K562 (cell line): ENCODE results near the gene CPVL. TPM values are rescaled to one million over a fixed set of nuclear protein-coding genes. Genes with fewer than 3 reads are reported as not detected.

Experiments used
- ATAC-seq: fragments of 200-7000 bp; cut with Tn5 transposase; 3 replicates; pipeline ENCODE4 v1.9.1; 2020; ENCODE audit warnings: moderate library complexity
- BruUV-seq: library from RNA; stranded (reverse); fragments of 400-500 nt; replicated peaks from 2 replicates; lab custom pipeline; 2021; lab: Mats Ljungman, UMichigan
- CTCF ChIA-PET: fragments of 300-600 bp; formaldehyde crosslinking; extraction: SDS; loops from one replicate; lab custom pipeline; 2021; ENCODE audit warnings: low intra/inter-chr PET ratio; lab: Yijun Ruan, JAX
- POLR2A ChIA-PET: fragments of 300-600, 350-650 bp; sonication (Branson Sonifier 250); formaldehyde crosslinking; extraction: SDS; loops from one replicate; lab custom pipeline; 2021; ENCODE audit warnings: antibody characterized with exemption, inconsistent platforms; lab: Yijun Ruan, JAX
- DNase-seq, 4 experiments: peaks; one replicate each; pipeline versions ENCODE4 v3.0.0 to v3.0.0-alpha.2; 2011 to 2018; ENCODE audit warnings: low spot score in 3 of 4, mixed read lengths in 3 of 4; ENCODE audit errors: extremely low read depth in 1 of 4
- FAIRE-seq: peaks from 2 replicates; lab custom pipeline; 2011; peaks lifted over from hg19 to GRCh38; lab: Jason Lieb, UNC
- H2AFZ ChIP-seq: 2 replicates; pipeline ENCODE4 v1.6.0; 2011; ENCODE audit warnings: low read depth, low read length, control low read depth, inconsistent platforms
- H3K27ac ChIP-seq: fragments of 200-600 bp; 3 replicates; pipeline ENCODE4 v1.8.0; 2011; ENCODE audit warnings: low read depth, mild to moderate bottlenecking, control low read depth, inconsistent platforms, low read length, moderate library complexity, mixed read lengths; ENCODE audit errors: extremely low read depth
- H3K27me3 ChIP-seq, 2 experiments: fragments of 300-600 bp in 1 of 2; 2 replicates in 1 of 2; 3 replicates in 1 of 2; pipeline versions ENCODE4 v1.6.0 to v1.8.0; 2011; ENCODE audit warnings: inconsistent platforms in 2 of 2, low read length in 2 of 2, mild to moderate bottlenecking in 1 of 2, mixed read lengths in 1 of 2, moderate library complexity in 1 of 2; ENCODE audit not compliant: control insufficient read depth in 2 of 2, insufficient read depth in 2 of 2
- H3K36me3 ChIP-seq: fragments of 300-600 bp; 3 replicates; pipeline ENCODE4 v1.8.0; 2011; ENCODE audit warnings: mild to moderate bottlenecking, low read length, inconsistent platforms; ENCODE audit not compliant: control insufficient read depth, insufficient read depth
- H3K4me1 ChIP-seq, 2 experiments: fragments of 200-600 bp in 1 of 2; replicated peaks in 1 of 2; 2 replicates in 1 of 2; 3 replicates in 1 of 2; pipeline versions ENCODE4 v1.5.1 to v1.8.0; 2011; ENCODE audit warnings: inconsistent platforms in 2 of 2, low read length in 2 of 2, mild to moderate bottlenecking in 1 of 2, mixed read lengths in 1 of 2, moderate library complexity in 1 of 2; ENCODE audit not compliant: control insufficient read depth in 2 of 2, insufficient read depth in 2 of 2
- H3K4me2 ChIP-seq: 2 replicates; pipeline ENCODE4 v1.6.1; 2011; ENCODE audit warnings: low read length, control low read depth, inconsistent platforms, mixed read lengths; ENCODE audit not compliant: insufficient read depth
- H3K4me3 ChIP-seq: fragments of 200-600 bp; sonication (generic), shearing (Covaris generic); 2 replicates; pipeline ENCODE4 v1.5.1; 2016; ENCODE audit warnings: control low read depth, inconsistent platforms
- H3K79me2 ChIP-seq: fragments of 200-600 bp; 3 replicates; pipeline ENCODE4 v1.8.0; 2011; ENCODE audit warnings: low read length, inconsistent platforms; ENCODE audit not compliant: control insufficient read depth, insufficient read depth
- H3K9ac ChIP-seq, 2 experiments: 2 replicates each; pipeline versions ENCODE4 v1.6.0 to v1.6.1; 2011; ENCODE audit warnings: low read depth in 2 of 2, low read length in 2 of 2, control low read depth in 1 of 2, inconsistent platforms in 1 of 2, mild to moderate bottlenecking in 1 of 2, mixed read lengths in 1 of 2; ENCODE audit not compliant: insufficient read depth in 1 of 2
- H3K9me1 ChIP-seq: one replicate; pipeline ENCODE4 v1.6.0; 2011; ENCODE audit warnings: inconsistent platforms, mild to moderate bottlenecking, low read length, moderate library complexity; ENCODE audit not compliant: control insufficient read depth, insufficient read depth
- H3K9me3 ChIP-seq: replicated peaks from 2 replicates; pipeline ENCODE4 v1.5.1; 2011; ENCODE audit warnings: low read depth, low read length, inconsistent platforms; ENCODE audit not compliant: control insufficient read depth, insufficient read depth
- H4K20me1 ChIP-seq: replicated peaks from 2 replicates; pipeline ENCODE4 v1.6.1; 2011; ENCODE audit warnings: low read length, inconsistent platforms, mixed read lengths; ENCODE audit not compliant: control insufficient read depth, insufficient read depth
- CBFA2T2 ChIP-seq: fragments of 450-650 bp; conservative IDR thresholded peaks from 2 replicates; pipeline ENCODE4 v1.6.1; 2017; ENCODE audit warnings: mild to moderate bottlenecking
- CBFA2T3 ChIP-seq: fragments of 450-650 bp; IDR thresholded peaks from 2 replicates; pipeline ENCODE4 v1.6.1; 2017
- GATA2 ChIP-seq: sonication (generic); formaldehyde crosslinking; IDR thresholded peaks from 2 replicates; pipeline ENCODE4 v1.4.0; 2020; ENCODE audit warnings: mild to moderate bottlenecking, missing genetic modification reagents
- HOXB6 ChIP-seq: fragments of 250-450 bp; sonication (Bioruptor Pico); IDR thresholded peaks from 2 replicates; pipeline ENCODE4 v1.5.1; 2022; ENCODE audit warnings: mild to moderate bottlenecking, borderline replicate concordance
- KDM5B ChIP-seq: fragments of 200-600 bp; sonication (generic); IDR thresholded peaks from 2 replicates; pipeline ENCODE4 v1.6.1; 2012; ENCODE audit warnings: low read depth, mild to moderate bottlenecking, moderate library complexity, low read length, control low read depth, inconsistent platforms; ENCODE audit not compliant: insufficient replicate concordance
- MAX ChIP-seq: sonication (generic); formaldehyde crosslinking; IDR thresholded peaks from 2 replicates; pipeline ENCODE4 v1.9.0; 2022; ENCODE audit warnings: mild to moderate bottlenecking, missing genetic modification reagents
- NCOR1 ChIP-seq: fragments of 450-650 bp; IDR thresholded peaks from 2 replicates; pipeline ENCODE4 v1.6.1; 2016; ENCODE audit warnings: mild to moderate bottlenecking, moderate library complexity
- NONO ChIP-seq, 2 experiments: fragments of 200-400 bp in 1 of 2; fragments of 450-650 bp in 1 of 2; formaldehyde crosslinking in 1 of 2; IDR thresholded peaks; 2 replicates each; pipeline ENCODE4 v1.6.1; 2017; ENCODE audit warnings: low read depth in 2 of 2, mild to moderate bottlenecking in 2 of 2, moderate library complexity in 2 of 2, low read length in 1 of 2
- PREB ChIP-seq: sonication (generic); formaldehyde crosslinking; IDR thresholded peaks from 2 replicates; pipeline ENCODE4 v1.8.1; 2023; ENCODE audit warnings: mild to moderate bottlenecking, missing genetic modification reagents
- SMAD3 ChIP-seq: fragments of 450-650 bp; formaldehyde crosslinking; conservative IDR thresholded peaks from 2 replicates; pipeline ENCODE4 v1.4.0; 2020; ENCODE audit warnings: mild to moderate bottlenecking
- STAT5A ChIP-seq: IDR thresholded peaks from 2 replicates; pipeline ENCODE4 v1.6.1; 2012; ENCODE audit warnings: low read length, inconsistent platforms, borderline replicate concordance
- TAL1 ChIP-seq: fragments of 450-650 bp; IDR thresholded peaks from 2 replicates; pipeline ENCODE4 v1.6.1; 2016; ENCODE audit warnings: mild to moderate bottlenecking
- TCF3 ChIP-seq: sonication (generic); formaldehyde crosslinking; IDR thresholded peaks from 2 replicates; pipeline ENCODE4 v1.4.0; 2020; ENCODE audit warnings: mild to moderate bottlenecking, missing genetic modification reagents
- TEAD4 ChIP-seq, 2 experiments: sonication (generic) in 1 of 2; formaldehyde crosslinking in 1 of 2; IDR thresholded peaks; 2 replicates each; pipeline versions ENCODE4 v1.6.1 to v1.8.0; 2012 to 2022; ENCODE audit warnings: borderline replicate concordance in 1 of 2, inconsistent platforms in 1 of 2, low read length in 1 of 2, mild to moderate bottlenecking in 1 of 2, missing genetic modification reagents in 1 of 2
- TRIM28 ChIP-seq: fragments of 450-650 bp; IDR thresholded peaks from 2 replicates; pipeline ENCODE4 v1.6.1; 2017
- ZNF197 ChIP-seq: fragments of 200-800 bp; sonication (Bioruptor generic); IDR thresholded peaks from 2 replicates; pipeline ENCODE4 v1.6.1; 2016; ENCODE audit warnings: low read depth, missing genetic modification characterization, missing compliant biosample characterization
- ZNF253 ChIP-seq: fragments of 250-450 bp; sonication (Bioruptor Pico); conservative IDR thresholded peaks from 2 replicates; pipeline ENCODE4 v1.6.1; 2021; ENCODE audit warnings: mild to moderate bottlenecking
- ZNF311 ChIP-seq: fragments of 250-450 bp; sonication (Bioruptor Pico); IDR thresholded peaks from 2 replicates; pipeline ENCODE4 v1.4.0; 2020; ENCODE audit warnings: mild to moderate bottlenecking, moderate library complexity
- WGBS: fragments of 100-300 bp; shearing (Covaris generic); methylation state at CpG from one replicate; pipeline ENCODE4 v1.1.6; 2016; ENCODE audit warnings: low coverage, mixed read lengths; ENCODE audit not compliant: insufficient coverage; ENCODE audit errors: missing lambda C conversion rate; 5-methylcytosine and 5-hydroxymethylcytosine counted together
- in situ Hi-C: fragments of 300-500 bp; cut with MboI; formaldehyde crosslinking; loops from 4 replicates; pipeline ENCODE4 v1.15.0; 2018; ENCODE audit warnings: inconsistent platforms, mixed read lengths
- intact Hi-C: fragments of 100-400 bp; cut with micrococcal nuclease; formaldehyde crosslinking; loops from 2 replicates; pipeline ENCODE4 v1.14.2; 2022
- polyA plus RNA-seq, 8 experiments: library from polyadenylated mRNA; depleted of rRNA in 4 of 8; stranded (reverse) in 5 of 8; unstranded in 3 of 8; fragments of >200 nt; fragmentation: Nextera tagmentation in 2 of 8; fragmentation: Illumina TruSeq in 1 of 8; extraction: Ambion mirVana in 2 of 8; extraction: Trizol in 1 of 8; gene quantifications; 2 replicates each; pipeline versions ENCODE4 v1.2.1 to v1.2.3, GENCODE V29; 2011 to 2014; ENCODE audit warnings: inconsistent platforms in 1 of 8, missing spikeins in 1 of 8
- total RNA-seq, 7 experiments: library from RNA; depleted of rRNA in 6 of 7; stranded (reverse); fragments of >200 nt in 6 of 7; fragmentation: Illumina TruSeq in 2 of 7; extraction: Trizol in 2 of 7; gene quantifications; 2 replicates each; pipeline versions ENCODE4 v1.2.1 to v1.2.3, GENCODE V29; 2011 to 2021; ENCODE audit warnings: low replicate concordance in 1 of 7
- TF ChIP-seq, protein P1 (sequence below): fragments of 450-650 bp; IDR thresholded peaks from 2 replicates; pipeline ENCODE4 v1.6.1; 2016; ENCODE audit warnings: low read depth, mild to moderate bottlenecking, moderate library complexity
- TF ChIP-seq, protein P2 (sequence below): fragments of 250-450 bp; sonication (Bioruptor Pico); IDR thresholded peaks from 2 replicates; pipeline ENCODE4 v1.8.0; 2021; ENCODE audit warnings: moderate library complexity, mild to moderate bottlenecking, inconsistent platforms
- TF ChIP-seq, protein P3 (sequence below): fragments of 450-650 bp; IDR thresholded peaks from 2 replicates; pipeline ENCODE4 v1.6.1; 2018; ENCODE audit warnings: mild to moderate bottlenecking, low read depth; ENCODE audit not compliant: partially characterized antibody

Gene CPVL
- total and polyA plus RNA-seq, 9 of the 15 experiments (the other 6 are each of a cell fraction or from before 2014, with no cell fraction given): 0.89 to 2.4 (median 1.5) TPM

- no peaks in the 10 kb centered on the region for H3K9me3 ChIP-seq
- in situ Hi-C loops (loop anchor here (10.0 kb wide), 1 partner anchor 295 kb away; no protein-coding TSS in a partner anchor), intact Hi-C loops (no loop called here)
- H3K4me2 ChIP-seq: no peak overlapping the region
- H3K36me3 ChIP-seq: no peaks in the 10 kb centered on the region
- no peaks in the 10 kb centered on the region; the same call in 1 of the 2 replicates for H4K20me1 ChIP-seq
- peak in 1 of 4 experiments; percentile 3 for DNase-seq
- ChIA-PET CTCF (interaction anchor here (1.1 kb wide), 1 partner anchor 299 kb away, joined by 3 read pairs; no protein-coding TSS in a partner anchor), POLR2A (no interaction called here)
- no peak overlapping the region for H3K9ac ChIP-seq
- no peaks in the 10 kb centered on the region for H3K79me2 ChIP-seq
- H3K27ac ChIP-seq: no peak overlapping the region
- BruUV-seq: no TSS peak
- FAIRE-seq: no peak
- H2AFZ ChIP-seq: no peak overlapping the region
- no peaks in the 10 kb centered on the region for H3K4me1 ChIP-seq
- WGBS: 2% methylated on average over 3 of the region's 3 CpGs
- no peaks in the 10 kb centered on the region for H3K27me3 ChIP-seq
- no peaks in the 10 kb centered on the region for H3K9me1 ChIP-seq
- ATAC-seq: no peak
- H3K4me3 ChIP-seq: no peak overlapping the region
- TF ChIP-seq HOXB6 (no peak), TEAD4 (IDR thresholded peaks at IDR 0.05; ENCODE audit: low read length) (0 out of 2 replicates have a peak, but pooled peaks have one; percentile 30), TEAD4 (CRISPR knock-in tag; IDR thresholded peaks at IDR 0.05; ENCODE audit: borderline replicate concordance) (no peak), SMAD3 (no peak), GATA2 (CRISPR knock-in tag) (peak; percentile 46), ZNF197 (CRISPR knock-in tag) (no peak), CBFA2T3 (peak; percentile 67), TAL1 (peak; percentile 59; the same call in 1 of the 2 replicates), ZNF253 (no peak), ZNF311 (CRISPR knock-in tag) (no peak), CBFA2T2 (peak; percentile 61), MAX (no peak), TCF3 (CRISPR knock-in tag) (peak; percentile 94), KDM5B (no peak), TRIM28 (no peak), NONO (IDR thresholded peaks at IDR 0.05; ENCODE audit: low read depth in 2 of 2, low read length in 1 of 2) (no peak), STAT5A (0 out of 2 replicates have a peak, but pooled peaks have one; percentile 28), PREB (CRISPR knock-in tag) (no peak), NCOR1 (peak; percentile 19; the same call in 1 of the 2 replicates)
- TF ChIP-seq, protein P1, sequence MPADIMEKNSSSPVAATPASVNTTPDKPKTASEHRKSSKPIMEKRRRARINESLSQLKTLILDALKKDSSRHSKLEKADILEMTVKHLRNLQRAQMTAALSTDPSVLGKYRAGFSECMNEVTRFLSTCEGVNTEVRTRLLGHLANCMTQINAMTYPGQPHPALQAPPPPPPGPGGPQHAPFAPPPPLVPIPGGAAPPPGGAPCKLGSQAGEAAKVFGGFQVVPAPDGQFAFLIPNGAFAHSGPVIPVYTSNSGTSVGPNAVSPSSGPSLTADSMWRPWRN: no peak
- TF ChIP-seq, protein P2, sequence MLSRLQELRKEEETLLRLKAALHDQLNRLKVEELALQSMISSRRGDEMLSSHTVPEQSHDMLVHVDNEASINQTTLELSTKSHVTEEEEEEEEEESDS: no peak
- TF ChIP-seq, protein P3, sequence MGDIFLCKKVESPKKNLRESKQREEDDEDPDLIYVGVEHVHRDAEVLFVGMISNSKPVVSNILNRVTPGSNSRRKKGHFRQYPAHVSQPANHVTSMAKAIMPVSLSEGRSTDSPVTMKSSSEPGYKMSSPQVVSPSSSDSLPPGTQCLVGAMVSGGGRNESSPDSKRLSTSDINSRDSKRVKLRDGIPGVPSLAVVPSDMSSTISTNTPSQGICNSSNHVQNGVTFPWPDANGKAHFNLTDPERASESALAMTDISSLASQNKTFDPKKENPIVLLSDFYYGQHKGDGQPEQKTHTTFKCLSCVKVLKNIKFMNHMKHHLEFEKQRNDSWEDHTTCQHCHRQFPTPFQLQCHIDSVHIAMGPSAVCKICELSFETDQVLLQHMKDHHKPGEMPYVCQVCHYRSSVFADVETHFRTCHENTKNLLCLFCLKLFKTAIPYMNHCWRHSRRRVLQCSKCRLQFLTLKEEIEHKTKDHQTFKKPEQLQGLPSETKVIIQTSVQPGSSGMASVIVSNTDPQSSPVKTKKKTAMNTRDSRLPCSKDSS: no peak
These were observed 37.0 kb downstream of the CPVL start for GRCh38 chr7:29109358-29109757.
